Neural cell (in vitro differentiated cells): Measurements from ENCODE around the gene HES4.

Experiments used
- SMC3 ChIP-seq: fragments of 450-650 bp; conservative IDR thresholded peaks from 2 replicates; pipeline ENCODE4 v1.6.1; 2014; ENCODE audit warnings: antibody characterized with exemption, mild to moderate bottlenecking, moderate library complexity; ENCODE audit not compliant: poor library complexity
- TAF1 ChIP-seq: IDR thresholded peaks from 2 replicates; pipeline ENCODE4 v1.6.1; 2012; ENCODE audit warnings: low read depth
- TF ChIP-seq, protein P1 (sequence below): fragments of 450-650 bp; IDR thresholded peaks from 2 replicates; pipeline ENCODE4 v1.5.1; 2014; ENCODE audit warnings: antibody characterized with exemption, mild to moderate bottlenecking, moderate library complexity; ENCODE audit not compliant: poor library complexity, severe bottlenecking
- TF ChIP-seq, protein P2 (sequence below): IDR thresholded peaks from 2 replicates; pipeline ENCODE4 v1.6.1; 2012; ENCODE audit warnings: borderline replicate concordance

- TF ChIP-seq, protein P1, sequence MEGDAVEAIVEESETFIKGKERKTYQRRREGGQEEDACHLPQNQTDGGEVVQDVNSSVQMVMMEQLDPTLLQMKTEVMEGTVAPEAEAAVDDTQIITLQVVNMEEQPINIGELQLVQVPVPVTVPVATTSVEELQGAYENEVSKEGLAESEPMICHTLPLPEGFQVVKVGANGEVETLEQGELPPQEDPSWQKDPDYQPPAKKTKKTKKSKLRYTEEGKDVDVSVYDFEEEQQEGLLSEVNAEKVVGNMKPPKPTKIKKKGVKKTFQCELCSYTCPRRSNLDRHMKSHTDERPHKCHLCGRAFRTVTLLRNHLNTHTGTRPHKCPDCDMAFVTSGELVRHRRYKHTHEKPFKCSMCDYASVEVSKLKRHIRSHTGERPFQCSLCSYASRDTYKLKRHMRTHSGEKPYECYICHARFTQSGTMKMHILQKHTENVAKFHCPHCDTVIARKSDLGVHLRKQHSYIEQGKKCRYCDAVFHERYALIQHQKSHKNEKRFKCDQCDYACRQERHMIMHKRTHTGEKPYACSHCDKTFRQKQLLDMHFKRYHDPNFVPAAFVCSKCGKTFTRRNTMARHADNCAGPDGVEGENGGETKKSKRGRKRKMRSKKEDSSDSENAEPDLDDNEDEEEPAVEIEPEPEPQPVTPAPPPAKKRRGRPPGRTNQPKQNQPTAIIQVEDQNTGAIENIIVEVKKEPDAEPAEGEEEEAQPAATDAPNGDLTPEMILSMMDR: no peak
- TF ChIP-seq SMC3 (no peak), TAF1 (no peak)
- TF ChIP-seq, protein P2, sequence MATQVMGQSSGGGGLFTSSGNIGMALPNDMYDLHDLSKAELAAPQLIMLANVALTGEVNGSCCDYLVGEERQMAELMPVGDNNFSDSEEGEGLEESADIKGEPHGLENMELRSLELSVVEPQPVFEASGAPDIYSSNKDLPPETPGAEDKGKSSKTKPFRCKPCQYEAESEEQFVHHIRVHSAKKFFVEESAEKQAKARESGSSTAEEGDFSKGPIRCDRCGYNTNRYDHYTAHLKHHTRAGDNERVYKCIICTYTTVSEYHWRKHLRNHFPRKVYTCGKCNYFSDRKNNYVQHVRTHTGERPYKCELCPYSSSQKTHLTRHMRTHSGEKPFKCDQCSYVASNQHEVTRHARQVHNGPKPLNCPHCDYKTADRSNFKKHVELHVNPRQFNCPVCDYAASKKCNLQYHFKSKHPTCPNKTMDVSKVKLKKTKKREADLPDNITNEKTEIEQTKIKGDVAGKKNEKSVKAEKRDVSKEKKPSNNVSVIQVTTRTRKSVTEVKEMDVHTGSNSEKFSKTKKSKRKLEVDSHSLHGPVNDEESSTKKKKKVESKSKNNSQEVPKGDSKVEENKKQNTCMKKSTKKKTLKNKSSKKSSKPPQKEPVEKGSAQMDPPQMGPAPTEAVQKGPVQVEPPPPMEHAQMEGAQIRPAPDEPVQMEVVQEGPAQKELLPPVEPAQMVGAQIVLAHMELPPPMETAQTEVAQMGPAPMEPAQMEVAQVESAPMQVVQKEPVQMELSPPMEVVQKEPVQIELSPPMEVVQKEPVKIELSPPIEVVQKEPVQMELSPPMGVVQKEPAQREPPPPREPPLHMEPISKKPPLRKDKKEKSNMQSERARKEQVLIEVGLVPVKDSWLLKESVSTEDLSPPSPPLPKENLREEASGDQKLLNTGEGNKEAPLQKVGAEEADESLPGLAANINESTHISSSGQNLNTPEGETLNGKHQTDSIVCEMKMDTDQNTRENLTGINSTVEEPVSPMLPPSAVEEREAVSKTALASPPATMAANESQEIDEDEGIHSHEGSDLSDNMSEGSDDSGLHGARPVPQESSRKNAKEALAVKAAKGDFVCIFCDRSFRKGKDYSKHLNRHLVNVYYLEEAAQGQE: no peak
Observed at GRCh38 chr1:1022302-1023009, 22.6 kb upstream of the HES4 start.
